CD14-positive monocyte (primary cell): ENCODE results near the gene SRPRB. TPM values are rescaled to one million over a fixed set of nuclear protein-coding genes. Genes with fewer than 3 reads are reported as not detected.

Experiments used
- DNase-seq, 3 donors: peaks; one replicate each; pipeline ENCODE4 v3.0.0-alpha.2; 2011 to 2022
- H2AFZ ChIP-seq: 2 replicates; pipeline ENCODE4 v1.6.0; 2012; ENCODE audit warnings: mild to moderate bottlenecking, low read depth, low read length, inconsistent platforms; ENCODE audit not compliant: insufficient read depth, poor library complexity, severe bottlenecking
- H3K27ac ChIP-seq, 2 donors: 1 replicate in 1 of 2; 2 replicates in 1 of 2; pipeline ENCODE4 v1.5.1; 2012 to 2013; ENCODE audit warnings: low read length in 2 of 2, control low read depth in 1 of 2, inconsistent platforms in 1 of 2, low read depth in 1 of 2, mild to moderate bottlenecking in 1 of 2
- H3K27me3 ChIP-seq, 2 donors: one replicate each; pipeline versions ENCODE4 v1.6.0 to v1.6.1; 2011 to 2013; ENCODE audit warnings: low read length in 2 of 2; ENCODE audit not compliant: control insufficient read depth in 2 of 2, insufficient read depth in 2 of 2
- H3K36me3 ChIP-seq, 2 donors: replicated peaks in 1 of 2; 1 replicate in 1 of 2; 2 replicates in 1 of 2; pipeline versions ENCODE4 v1.5.1 to v1.6.1; 2012 to 2013; ENCODE audit warnings: low read length in 2 of 2, control low read depth in 1 of 2, inconsistent platforms in 1 of 2, mild to moderate bottlenecking in 1 of 2; ENCODE audit not compliant: insufficient read depth in 2 of 2, control insufficient read depth in 1 of 2
- H3K4me1 ChIP-seq, 2 donors: 1 replicate in 1 of 2; 2 replicates in 1 of 2; pipeline versions ENCODE4 v1.5.1 to v1.6.1; 2012 to 2013; ENCODE audit warnings: low read length in 2 of 2, control low read depth in 1 of 2, inconsistent platforms in 1 of 2, mild to moderate bottlenecking in 1 of 2, moderate library complexity in 1 of 2; ENCODE audit not compliant: insufficient read depth in 2 of 2, control insufficient read depth in 1 of 2
- H3K4me2 ChIP-seq: replicated peaks from 2 replicates; pipeline ENCODE3; 2012; ENCODE audit warnings: low read length, moderate library complexity, mild to moderate bottlenecking; ENCODE audit not compliant: poor library complexity, severe bottlenecking; ENCODE audit errors: extremely low read depth
- H3K4me3 ChIP-seq, 3 experiments: fragments of 200-600 bp in 1 of 3; sonication (generic) in 1 of 3; replicated peaks in 1 of 3; 1 replicate in 2 of 3; 2 replicates in 1 of 3; pipeline ENCODE4 v1.5.1; 2011 to 2013; ENCODE audit warnings: low read length in 3 of 3, mild to moderate bottlenecking in 3 of 3, control low read depth in 2 of 3, low read depth in 2 of 3, inconsistent platforms in 1 of 3, moderate library complexity in 1 of 3
- H3K79me2 ChIP-seq: 2 replicates; pipeline ENCODE4 v1.6.0; 2012; ENCODE audit warnings: mild to moderate bottlenecking, control low read depth, inconsistent platforms, low read length, moderate library complexity; ENCODE audit not compliant: insufficient read depth
- H3K9ac ChIP-seq: 2 replicates; pipeline ENCODE4 v1.6.0; 2017; ENCODE audit warnings: low read length, mild to moderate bottlenecking; ENCODE audit not compliant: insufficient read depth, poor library complexity, severe bottlenecking
- H3K9me3 ChIP-seq, 2 donors: replicated peaks in 1 of 2; 1 replicate in 1 of 2; 2 replicates in 1 of 2; pipeline versions ENCODE4 v1.5.1 to v1.6.1; 2012 to 2013; ENCODE audit warnings: low read length in 2 of 2, control low read depth in 1 of 2; ENCODE audit not compliant: control insufficient read depth in 1 of 2, insufficient read depth in 1 of 2
- H4K20me1 ChIP-seq: 2 replicates; pipeline ENCODE4 v1.6.0; 2012; ENCODE audit warnings: mild to moderate bottlenecking, low read length, control low read depth, moderate library complexity; ENCODE audit not compliant: insufficient read depth
- H3K27ac Mint-ChIP-seq, 7 donors: one replicate each; pipeline ENCODE4 v1.8.0; 2020; ENCODE audit warnings: mild to moderate bottlenecking in 7 of 7, mixed read lengths in 7 of 7, moderate library complexity in 6 of 7, inconsistent platforms in 2 of 7
- H3K27me3 Mint-ChIP-seq, 3 donors: one replicate each; pipeline ENCODE4 v1.8.0; 2021 to 2022; ENCODE audit warnings: low read depth in 3 of 3, mild to moderate bottlenecking in 3 of 3, mixed read lengths in 3 of 3, moderate library complexity in 3 of 3, inconsistent platforms in 1 of 3
- H3K36me3 Mint-ChIP-seq, 2 donors: one replicate each; pipeline ENCODE4 v1.8.0; 2020; ENCODE audit warnings: mixed read lengths in 2 of 2, inconsistent platforms in 1 of 2, mild to moderate bottlenecking in 1 of 2
- H3K4me1 Mint-ChIP-seq: one replicate; pipeline ENCODE4 v1.8.0; 2020; ENCODE audit warnings: mild to moderate bottlenecking, mixed read lengths
- H3K4me3 Mint-ChIP-seq, 2 donors: one replicate each; pipeline ENCODE4 v1.8.0; 2020; ENCODE audit warnings: mild to moderate bottlenecking in 2 of 2, mixed read lengths in 2 of 2, moderate library complexity in 1 of 2
- H3K9me3 Mint-ChIP-seq, 7 donors: one replicate each; pipeline ENCODE4 v1.8.0; 2020 to 2022; ENCODE audit warnings: mixed read lengths in 7 of 7, mild to moderate bottlenecking in 6 of 7, moderate library complexity in 6 of 7, inconsistent platforms in 2 of 7
- WGBS: methylation state at CpG from one replicate; pipeline ENCODE4 v1.1.5; 2013; ENCODE audit warnings: missing lambda C conversion rate; ENCODE audit not compliant: insufficient coverage; 5-methylcytosine and 5-hydroxymethylcytosine counted together
- intact Hi-C, 2 donors: fragments of 100-400 bp; cut with micrococcal nuclease; formaldehyde crosslinking; loops; one replicate each; pipeline versions ENCODE4 v1.15.0 to v1.15.1; 2023
- polyA minus RNA-seq: library from RNA; depleted of rRNA, polyadenylated mRNA; stranded (reverse); fragments of >200 nt; gene quantifications from 2 replicates; pipeline ENCODE4 v1.2.3, GENCODE V29; 2012
- polyA plus RNA-seq, 3 donors: library from polyadenylated mRNA; depleted of rRNA in 1 of 3; unstranded in 2 of 3; stranded (reverse) in 1 of 3; fragments of 300-500 nt in 2 of 3; fragments of >200 nt in 1 of 3; fragmentation: Illumina TruSeq in 2 of 3; gene quantifications; 1 replicate in 2 of 3; 2 replicates in 1 of 3; pipeline ENCODE4 v1.2.3, GENCODE V29; 2012 to 2021
- total RNA-seq, 12 experiments: library from RNA in 1 of 12; stranded (reverse) in 1 of 12; fragments of 120-200 nt in 1 of 12; gene quantifications; one replicate each; pipeline ENCODE4 v1.2.4 and lab custom pipeline; 2013 to 2026; ENCODE audit warnings: mixed read lengths in 6 of 12, inconsistent platforms in 1 of 12
- TF ChIP-seq, protein P1 (sequence below): fragments of 200-600 bp; IDR thresholded peaks from one replicate; pipeline ENCODE4 v1.8.0; 2022; ENCODE audit warnings: antibody characterized with exemption, mild to moderate bottlenecking

Gene SRPRB, protein sequence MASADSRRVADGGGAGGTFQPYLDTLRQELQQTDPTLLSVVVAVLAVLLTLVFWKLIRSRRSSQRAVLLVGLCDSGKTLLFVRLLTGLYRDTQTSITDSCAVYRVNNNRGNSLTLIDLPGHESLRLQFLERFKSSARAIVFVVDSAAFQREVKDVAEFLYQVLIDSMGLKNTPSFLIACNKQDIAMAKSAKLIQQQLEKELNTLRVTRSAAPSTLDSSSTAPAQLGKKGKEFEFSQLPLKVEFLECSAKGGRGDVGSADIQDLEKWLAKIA
- 21.6 TPM for total RNA-seq (2013)
- polyA plus RNA-seq = 10 to 100 TPM in 2 of 3 donors, 1 to 10 TPM in 1; 6.1 to 30.6 (median 29.9) TPM
- 14.7 and 20.6 TPM in 2 replicates for polyA minus RNA-seq
- 2.3 to 14.8 (median 9.3) reads per million in 11 experiments for total RNA-seq (lab: John Stamatoyannopoulos, UW)

DNA sequence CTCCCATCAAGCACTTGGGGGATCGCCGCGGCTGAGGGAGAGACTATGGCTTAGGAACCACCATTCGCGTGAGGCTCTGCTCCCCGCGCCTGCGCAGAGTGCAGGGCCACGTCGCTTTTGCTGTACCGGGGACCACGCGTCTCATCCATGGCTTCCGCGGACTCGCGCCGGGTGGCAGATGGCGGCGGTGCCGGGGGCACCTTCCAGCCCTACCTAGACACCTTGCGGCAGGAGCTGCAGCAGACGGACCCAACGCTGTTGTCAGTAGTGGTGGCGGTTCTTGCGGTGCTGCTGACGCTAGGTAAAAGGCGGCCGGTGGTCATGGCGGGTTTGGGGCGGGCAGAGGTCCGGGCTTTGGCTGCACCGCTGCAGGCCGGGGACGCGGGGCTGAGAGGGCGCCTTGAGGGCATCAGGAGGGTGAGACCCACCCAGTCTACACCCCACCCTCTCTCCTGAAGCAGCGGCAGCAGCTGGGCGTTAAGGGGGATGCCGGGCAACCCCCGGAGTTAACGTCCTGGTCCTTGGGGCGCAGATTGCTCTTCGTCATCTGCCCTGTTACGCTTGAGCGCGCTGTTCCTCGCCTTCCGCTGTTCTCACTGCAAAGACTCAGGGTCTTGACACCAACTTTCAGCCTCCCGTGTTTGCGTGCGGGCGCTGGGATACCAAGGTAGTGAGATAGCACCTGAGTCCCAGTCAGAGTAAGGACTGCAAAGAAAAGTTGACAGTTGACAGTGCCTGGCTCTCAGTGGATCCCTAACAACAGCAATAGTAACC, at the start of gene SRPRB:
Gene SRPRB (plus strand): TSS at position 114 of the 774 bp plus-strand sequence. CDS start 34 bp downstream, at position 148.
- H3K9ac ChIP-seq = peak within 1 kb of the TSS; percentile 70
- H2AFZ ChIP-seq = peak within 1 kb of the TSS; percentile 95
- H3K27me3 Mint-ChIP-seq = peaks cover 3 to 6% (median 6%) of the 10 kb centered on the region in 3 donors
- DNase-seq = peak; percentile 88 to 92 (median 91)
- H3K4me2 ChIP-seq = peak within 1 kb of the TSS; percentile 94
- H3K9me3 ChIP-seq = no peaks in the 10 kb centered on the region
- peaks cover 20% of the 10 kb centered on the region for H3K79me2 ChIP-seq
- H3K4me1 ChIP-seq = peaks cover 16% of the 10 kb centered on the region in 2 donors
- H3K36me3 Mint-ChIP-seq = peaks cover 25 to 30% of the 10 kb centered on the region in 2 donors
- no peaks in the 10 kb centered on the region for H4K20me1 ChIP-seq
- peak within 1 kb of the TSS; percentile 73 to 91 (median 87) for H3K27ac Mint-ChIP-seq
- no peaks in the 10 kb centered on the region for H3K9me3 Mint-ChIP-seq
- no peaks in the 10 kb centered on the region for H3K27me3 ChIP-seq
- TF ChIP-seq, protein P1, sequence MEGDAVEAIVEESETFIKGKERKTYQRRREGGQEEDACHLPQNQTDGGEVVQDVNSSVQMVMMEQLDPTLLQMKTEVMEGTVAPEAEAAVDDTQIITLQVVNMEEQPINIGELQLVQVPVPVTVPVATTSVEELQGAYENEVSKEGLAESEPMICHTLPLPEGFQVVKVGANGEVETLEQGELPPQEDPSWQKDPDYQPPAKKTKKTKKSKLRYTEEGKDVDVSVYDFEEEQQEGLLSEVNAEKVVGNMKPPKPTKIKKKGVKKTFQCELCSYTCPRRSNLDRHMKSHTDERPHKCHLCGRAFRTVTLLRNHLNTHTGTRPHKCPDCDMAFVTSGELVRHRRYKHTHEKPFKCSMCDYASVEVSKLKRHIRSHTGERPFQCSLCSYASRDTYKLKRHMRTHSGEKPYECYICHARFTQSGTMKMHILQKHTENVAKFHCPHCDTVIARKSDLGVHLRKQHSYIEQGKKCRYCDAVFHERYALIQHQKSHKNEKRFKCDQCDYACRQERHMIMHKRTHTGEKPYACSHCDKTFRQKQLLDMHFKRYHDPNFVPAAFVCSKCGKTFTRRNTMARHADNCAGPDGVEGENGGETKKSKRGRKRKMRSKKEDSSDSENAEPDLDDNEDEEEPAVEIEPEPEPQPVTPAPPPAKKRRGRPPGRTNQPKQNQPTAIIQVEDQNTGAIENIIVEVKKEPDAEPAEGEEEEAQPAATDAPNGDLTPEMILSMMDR = no peak
- peak within 1 kb of the TSS; percentile 94 to 97 for H3K4me3 Mint-ChIP-seq
- peak within 1 kb of the TSS; percentile 19 to 73 for H3K27ac ChIP-seq
- intact Hi-C loops = loop anchor here (10.0 kb wide), 4 partner anchors 141 to 1081 kb away; partner anchors contain the start of genes NPHP3 (in 2 of the 2), ANAPC13 (in 1 of the 2), CDV3 (in 1 of the 2) and CEP63 (in 1 of the 2)
- peak within 1 kb of the TSS; percentile 82 to 94 (median 89) for H3K4me3 ChIP-seq
- peaks cover 23% of the 10 kb centered on the region for H3K4me1 Mint-ChIP-seq
- 1% methylated on average over 50 of the region's 53 CpGs for WGBS
- H3K36me3 ChIP-seq = peaks cover 24 to 34% of the 10 kb centered on the region in 2 donors
